ENCODE measurements around the gene GPATCH2L.

The GPATCH2L gene

GRCh38 chr14:76136476-76137110, 15.1 kb upstream of the GPATCH2L start:
- no peak for DNase-seq (ENCODE audit: low read depth in 2 of 2)

GRCh38 chr14:76138119-76138757, 13.5 kb upstream of the GPATCH2L start:
- no peak for DNase-seq (ENCODE audit: low read depth in 2 of 2)

- DNase-seq (ENCODE audit: low read depth in 2 of 2): no peak
Observed at GRCh38 chr14:76138758-76139723, 12.7 kb upstream of the GPATCH2L start.

GRCh38 chr14:76143642-76144041, 8.1 kb upstream of the GPATCH2L start:
- DNase-seq (ENCODE audit: low read depth in 2 of 2): no peak

GRCh38 chr14:76146976-76147375, 4.7 kb upstream of the GPATCH2L start:
- DNase-seq (ENCODE audit: low read depth in 2 of 2): no peak

GRCh38 chr14:76149196-76149595, 2.5 kb upstream of the GPATCH2L start:
- no peak for DNase-seq (ENCODE audit: low read depth in 2 of 2)

GRCh38 chr14:76152333-76152681, 585 bp downstream of the GPATCH2L start:
- peak; percentile 36 to 58 for DNase-seq (ENCODE audit: low read depth in 2 of 2)

- no peak for DNase-seq (ENCODE audit: low read depth in 2 of 2)
Observed at GRCh38 chr14:76153919-76154318, 2.2 kb downstream of the GPATCH2L start.

- DNase-seq (ENCODE audit: low read depth in 2 of 2): no peak
Observed at GRCh38 chr14:76154539-76155126, 2.9 kb downstream of the GPATCH2L start.

- DNase-seq (ENCODE audit: low read depth in 2 of 2): no peak
Observed at GRCh38 chr14:76163668-76164363, 12.1 kb downstream of the GPATCH2L start.

- DNase-seq (ENCODE audit: low read depth in 2 of 2): no peak
Observed at GRCh38 chr14:76168531-76168930, 16.8 kb downstream of the GPATCH2L start.

GRCh38 chr14:76169776-76170175, 18.1 kb downstream of the GPATCH2L start:
- DNase-seq (ENCODE audit: low read depth in 2 of 2): no peak

GRCh38 chr14:76174982-76175381, 23.3 kb downstream of the GPATCH2L start:
- DNase-seq (ENCODE audit: low read depth in 2 of 2): no peak

- no peak for DNase-seq (ENCODE audit: low read depth in 2 of 2)
Observed at GRCh38 chr14:76175942-76176341, 24.2 kb downstream of the GPATCH2L start.

GRCh38 chr14:76181546-76181945, 29.8 kb downstream of the GPATCH2L start:
- DNase-seq (ENCODE audit: low read depth in 2 of 2): no peak

GRCh38 chr14:76186308-76187027, 34.7 kb downstream of the GPATCH2L start:
- DNase-seq (ENCODE audit: low read depth in 2 of 2): no peak

GRCh38 chr14:76191297-76191696, 39.6 kb downstream of the GPATCH2L start:
- no peak for DNase-seq (ENCODE audit: low read depth in 2 of 2)

- no peak for DNase-seq (ENCODE audit: low read depth in 2 of 2)
Observed at GRCh38 chr14:76193696-76194095, 42.0 kb downstream of the GPATCH2L start.

GRCh38 chr14:76194327-76194726, 42.6 kb downstream of the GPATCH2L start:
- no peak for DNase-seq (ENCODE audit: low read depth in 2 of 2)

GRCh38 chr14:76195003-76195402, 43.3 kb downstream of the GPATCH2L start:
- DNase-seq (ENCODE audit: low read depth in 2 of 2): no peak

Data from stimulated activated CD4-positive, alpha-beta T cell treated with anti-CD3 and anti-CD28 coated beads, Interleukin-1b, Interleukin-23, amount 100 ng/mL, for 4 hours (primary cell).